Adipocyte (in vitro differentiated cells): ENCODE data around the gene RAD50.
"Not testable (repeated sequence)": the region's sequence is repeated elsewhere in the genome, so short reads cannot be mapped to it uniquely, and the experiment has no call there.

Experiments
- DNase-seq: peaks from one replicate; pipeline ENCODE4 v3.0.0-alpha.2; 2015; ENCODE audit warnings: low read depth
- H3K27me3 ChIP-seq: replicated peaks from 2 replicates; pipeline ENCODE4 v1.7.0; 2013; ENCODE audit warnings: mild to moderate bottlenecking, low read length, moderate library complexity; ENCODE audit not compliant: control insufficient read depth, insufficient read depth
- H3K36me3 ChIP-seq: 2 replicates; pipeline ENCODE4 v1.7.0; 2013; ENCODE audit warnings: low read length, mild to moderate bottlenecking, moderate library complexity; ENCODE audit not compliant: control insufficient read depth, insufficient read depth, severe bottlenecking
- H3K4me1 ChIP-seq: 2 replicates; pipeline ENCODE4 v1.7.0; 2013; ENCODE audit warnings: mild to moderate bottlenecking, low read length, moderate library complexity; ENCODE audit not compliant: control insufficient read depth, insufficient read depth
- H3K4me3 ChIP-seq: 2 replicates; pipeline ENCODE4 v1.7.0; 2013; ENCODE audit warnings: mild to moderate bottlenecking, low read length, moderate library complexity
- H3K9ac ChIP-seq: 2 replicates; pipeline ENCODE4 v1.7.0; 2013; ENCODE audit warnings: mild to moderate bottlenecking, low read length, moderate library complexity
- H3K9me3 ChIP-seq: 2 replicates; pipeline ENCODE4 v1.7.0; 2013; ENCODE audit warnings: mild to moderate bottlenecking, low read length, moderate library complexity; ENCODE audit not compliant: control insufficient read depth

RAD50 gene

DNA sequence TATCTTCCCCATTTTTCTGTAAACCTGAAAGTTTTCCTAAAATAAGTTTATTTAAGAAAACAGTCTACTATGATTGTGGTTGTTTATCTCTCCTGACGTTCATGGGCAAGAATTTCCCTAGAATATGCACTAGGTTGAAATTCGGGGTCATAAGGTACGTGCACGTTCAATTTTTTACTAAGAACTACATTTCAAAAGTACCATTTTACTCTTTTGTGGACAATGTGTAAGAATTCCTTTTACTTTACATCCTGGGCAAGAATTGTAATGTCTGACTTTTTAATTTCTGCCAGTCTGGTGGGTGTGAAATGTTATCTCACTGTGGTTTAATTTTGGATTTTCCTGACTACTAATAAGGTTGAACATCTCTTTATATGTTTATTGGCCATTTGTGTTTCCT is 25.8 kb upstream of the RAD50 start:
- Histone ChIP-seq H3K4me1 (peaks cover 4% of the 10 kb centered on the region), H3K36me3 (no peaks in the 10 kb centered on the region), H3K9me3 (no peaks in the 10 kb centered on the region), H3K4me3 (no peak overlapping the region), H3K9ac (no peak overlapping the region), H3K27me3 (peaks cover 7% of the 10 kb centered on the region)
- DNase-seq = no peak

DNA sequence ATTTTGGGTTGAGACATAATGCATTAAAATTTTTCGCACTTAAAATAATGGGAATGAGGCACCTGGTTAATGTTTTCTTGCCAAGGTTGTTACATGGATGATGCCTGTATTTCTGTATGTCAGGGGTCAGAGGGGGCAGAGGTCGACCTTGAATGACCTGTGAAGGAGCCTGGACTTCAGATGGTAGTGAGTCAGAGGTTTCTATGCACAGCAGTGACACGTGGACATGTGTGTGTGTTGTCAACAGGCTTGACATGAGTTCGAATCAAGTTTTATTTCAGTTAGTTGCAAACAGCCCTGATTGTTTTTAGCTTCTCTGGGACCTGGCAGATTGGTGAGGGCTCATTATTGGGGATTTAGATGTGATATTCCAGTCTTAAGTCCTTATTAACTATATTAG is 17.1 kb upstream of the RAD50 start:
- Histone ChIP-seq H3K9ac (no peak overlapping the region), H3K9me3 (no peaks in the 10 kb centered on the region), H3K4me3 (no peak overlapping the region), H3K4me1 (no peaks in the 10 kb centered on the region), H3K27me3 (peaks cover 12% of the 10 kb centered on the region), H3K36me3 (no peaks in the 10 kb centered on the region)
- no peak for DNase-seq

DNA sequence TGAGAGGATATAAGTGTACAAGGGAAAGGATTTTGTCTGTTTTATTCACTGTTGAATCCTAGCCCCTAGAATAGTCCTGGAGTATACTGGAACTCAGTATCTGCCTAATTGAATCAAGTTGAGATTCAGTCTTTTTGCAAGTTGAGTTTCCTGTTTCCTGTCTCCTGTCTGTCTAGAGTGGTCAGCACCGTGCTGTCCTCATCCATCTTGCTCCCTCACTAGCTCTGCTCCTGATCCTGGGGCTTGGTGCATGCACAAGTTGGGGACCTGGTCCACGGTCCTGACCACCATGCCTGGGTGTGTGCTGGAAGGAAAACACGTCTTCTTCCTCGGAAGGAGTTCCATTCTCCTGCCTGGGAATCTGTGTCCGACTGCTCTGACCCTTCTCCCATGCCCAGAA is 16.6 kb upstream of the RAD50 start:
- H3K27me3 ChIP-seq = peaks cover 12% of the 10 kb centered on the region
- H3K9ac ChIP-seq = no peak overlapping the region
- H3K4me1 ChIP-seq = no peaks in the 10 kb centered on the region
- no peak overlapping the region for H3K4me3 ChIP-seq
- H3K9me3 ChIP-seq = no peaks in the 10 kb centered on the region
- H3K36me3 ChIP-seq = no peaks in the 10 kb centered on the region
- no peak for DNase-seq

GRCh38 chr5:132540764-132541163 is 16.0 kb upstream of the RAD50 start:
- no peak for DNase-seq
- H3K9ac ChIP-seq = no peak overlapping the region
- H3K36me3 ChIP-seq = no peaks in the 10 kb centered on the region
- H3K4me1 ChIP-seq = no peaks in the 10 kb centered on the region
- H3K9me3 ChIP-seq = no peaks in the 10 kb centered on the region
- H3K27me3 ChIP-seq = peaks cover 7% of the 10 kb centered on the region
- H3K4me3 ChIP-seq = no peak overlapping the region

DNA sequence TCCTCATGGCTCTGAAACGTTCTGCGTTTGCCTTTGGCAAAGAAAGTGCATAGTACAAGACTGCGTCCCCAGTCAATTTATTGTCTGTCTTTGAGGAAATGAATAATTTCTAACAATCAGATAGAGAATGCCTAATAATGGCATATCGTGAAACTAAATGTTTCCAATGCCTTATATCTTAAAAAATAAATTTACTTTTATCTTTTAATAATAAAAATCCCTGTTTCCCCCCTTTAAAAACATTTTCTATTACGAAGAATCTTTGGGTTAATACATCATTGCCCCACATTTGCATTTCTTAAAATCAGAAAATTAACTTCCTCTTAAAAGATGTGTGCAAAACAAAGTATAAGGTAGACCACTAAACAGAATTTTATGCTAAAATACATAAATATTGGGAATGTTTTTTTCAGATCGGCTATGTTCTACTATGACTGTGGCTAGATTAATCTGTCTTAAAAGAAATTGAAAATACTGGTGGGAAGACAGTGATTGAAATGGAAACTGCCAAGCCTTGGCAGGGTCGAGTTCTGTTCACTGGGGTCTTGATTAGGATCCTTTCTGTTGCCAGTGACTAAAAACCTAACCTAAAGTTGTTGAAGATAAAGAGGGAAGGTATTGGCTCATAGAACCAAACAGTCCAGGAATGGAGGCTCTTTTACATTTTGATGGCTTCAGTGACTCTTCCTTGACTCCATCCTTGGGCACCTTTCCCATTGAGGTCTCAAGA is 13.1 kb upstream of the RAD50 start, which contains the start of gene IL5:
Gene IL5 (minus strand): TSS at position 51 of the 730 bp plus-strand sequence. CDS start 44 bp downstream, at position 7.
- Histone ChIP-seq H3K36me3 (no peaks in the 10 kb centered on the region), H3K4me3 (no peak within 1 kb of the TSS), H3K9me3 (no peaks in the 10 kb centered on the region), H3K9ac (no peak within 1 kb of the TSS), H3K27me3 (no peaks in the 10 kb centered on the region), H3K4me1 (no peaks in the 10 kb centered on the region)
- no peak for DNase-seq

DNA sequence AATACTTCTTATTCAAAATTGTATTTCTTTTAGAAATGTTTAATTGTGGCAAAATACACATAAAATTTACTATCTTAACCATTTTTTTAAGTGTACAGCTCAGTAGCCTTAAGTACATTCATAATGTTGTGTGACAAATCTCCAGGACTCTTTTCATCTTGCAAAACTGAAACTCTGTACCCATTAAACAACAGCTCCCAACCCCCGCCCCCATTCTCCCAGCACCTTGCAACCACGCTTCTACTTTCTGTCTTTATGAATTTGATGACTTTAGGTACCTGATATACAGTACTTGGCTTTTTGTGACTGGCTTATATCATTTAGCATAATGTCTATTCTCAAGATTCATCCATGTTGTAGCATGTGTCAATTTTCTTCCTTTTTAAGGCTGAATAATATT is 10.7 kb upstream of the RAD50 start:
- Histone ChIP-seq H3K27me3 (no peaks in the 10 kb centered on the region), H3K36me3 (no peaks in the 10 kb centered on the region), H3K4me3 (no peak overlapping the region), H3K4me1 (no peaks in the 10 kb centered on the region), H3K9me3 (no peaks in the 10 kb centered on the region), H3K9ac (no peak overlapping the region)
- DNase-seq = no peak

DNA sequence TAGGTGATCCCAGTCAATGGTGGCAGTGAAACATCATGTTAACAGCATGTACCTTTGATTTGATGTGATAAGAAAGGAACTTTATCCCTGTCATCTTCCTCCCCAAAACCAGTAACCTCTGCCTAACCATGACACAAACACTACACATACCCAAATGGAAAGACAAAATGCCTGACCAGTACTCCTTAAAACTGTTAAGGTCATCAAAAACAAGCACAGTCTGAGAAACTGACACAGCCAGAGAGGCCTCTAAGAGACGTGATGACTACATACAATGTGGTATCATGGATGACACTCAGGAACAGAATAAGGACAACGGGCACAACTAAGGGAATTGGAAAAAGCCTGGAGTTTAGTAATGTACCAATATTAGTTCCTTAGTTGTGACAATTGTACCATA is 9.5 kb upstream of the RAD50 start:
- no peaks in the 10 kb centered on the region for H3K9me3 ChIP-seq

DNA sequence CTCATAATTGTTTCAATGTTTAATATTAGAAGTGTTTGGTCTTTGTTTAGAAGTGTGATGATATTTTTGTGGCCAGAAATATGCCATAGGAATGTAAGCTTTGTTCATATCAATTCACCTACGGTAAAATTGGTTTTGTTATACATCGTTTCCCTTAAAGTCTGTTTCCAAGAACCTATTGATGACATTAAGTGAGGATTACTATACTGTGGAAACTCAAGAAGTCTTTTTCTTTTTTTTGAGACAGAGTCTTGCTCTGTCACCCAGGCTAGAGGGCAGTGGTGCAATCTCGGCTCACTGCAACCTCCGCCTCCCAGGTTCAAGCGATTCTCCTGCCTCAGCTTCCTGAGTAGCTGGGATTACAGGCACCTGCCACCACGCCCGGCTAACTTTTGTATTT is 7.9 kb upstream of the RAD50 start:
- H3K9ac ChIP-seq, H3K27me3 ChIP-seq, H3K36me3 ChIP-seq, H3K9me3 ChIP-seq, DNase-seq, H3K4me3 ChIP-seq, H3K4me1 ChIP-seq: not testable (repeated sequence)

More for the DNA sequence above, 9.5 kb upstream of the RAD50 start:
- no peak for DNase-seq
- H3K27me3 ChIP-seq = no peaks in the 10 kb centered on the region
- H3K4me1 ChIP-seq = no peaks in the 10 kb centered on the region
- H3K4me3 ChIP-seq = no peak overlapping the region
- no peak overlapping the region for H3K9ac ChIP-seq
- no peaks in the 10 kb centered on the region for H3K36me3 ChIP-seq

GRCh38 chr5:132549576-132549975 is 7.2 kb upstream of the RAD50 start:
- Histone ChIP-seq H3K36me3 (no peaks in the 10 kb centered on the region), H3K9me3 (no peaks in the 10 kb centered on the region), H3K27me3 (no peaks in the 10 kb centered on the region), H3K4me1 (no peaks in the 10 kb centered on the region), H3K9ac (no peak overlapping the region), H3K4me3 (no peak overlapping the region)
- no peak for DNase-seq

DNA sequence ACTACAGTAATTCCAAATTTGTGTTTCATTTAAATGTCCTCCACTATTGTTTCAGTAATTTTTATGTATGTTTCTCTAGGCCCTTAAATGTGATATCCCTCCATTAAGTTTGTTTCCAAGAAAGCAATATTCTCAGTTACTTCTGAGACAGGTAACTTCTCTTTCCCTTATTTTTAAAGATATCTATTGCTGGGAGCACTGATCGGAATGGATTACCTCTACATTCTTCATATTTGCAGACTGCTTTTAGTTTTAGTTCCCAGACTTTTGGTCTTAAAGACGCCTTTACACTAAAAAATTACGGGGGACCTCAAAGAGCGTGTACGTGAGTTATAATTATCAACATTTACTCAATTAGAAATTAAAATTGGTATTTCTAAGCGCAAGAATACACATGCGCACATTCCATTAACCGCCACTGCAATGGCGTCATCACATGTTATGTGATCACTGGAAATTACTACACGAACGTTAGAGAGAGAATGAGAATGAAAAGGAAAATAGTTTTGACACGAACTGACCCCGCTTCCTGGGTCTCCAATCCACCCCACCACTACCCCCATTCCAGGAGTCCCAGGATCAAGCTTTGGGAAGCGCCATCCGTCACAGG is 519 bp upstream of the RAD50 start:
- Histone ChIP-seq H3K9ac (peak overlapping the region; percentile 92), H3K36me3 (peaks cover 20% of the 10 kb centered on the region), H3K27me3 (no peaks in the 10 kb centered on the region), H3K4me1 (peaks cover 18% of the 10 kb centered on the region), H3K9me3 (no peaks in the 10 kb centered on the region), H3K4me3 (peak overlapping the region; percentile 94)
- DNase-seq = no peak

DNA sequence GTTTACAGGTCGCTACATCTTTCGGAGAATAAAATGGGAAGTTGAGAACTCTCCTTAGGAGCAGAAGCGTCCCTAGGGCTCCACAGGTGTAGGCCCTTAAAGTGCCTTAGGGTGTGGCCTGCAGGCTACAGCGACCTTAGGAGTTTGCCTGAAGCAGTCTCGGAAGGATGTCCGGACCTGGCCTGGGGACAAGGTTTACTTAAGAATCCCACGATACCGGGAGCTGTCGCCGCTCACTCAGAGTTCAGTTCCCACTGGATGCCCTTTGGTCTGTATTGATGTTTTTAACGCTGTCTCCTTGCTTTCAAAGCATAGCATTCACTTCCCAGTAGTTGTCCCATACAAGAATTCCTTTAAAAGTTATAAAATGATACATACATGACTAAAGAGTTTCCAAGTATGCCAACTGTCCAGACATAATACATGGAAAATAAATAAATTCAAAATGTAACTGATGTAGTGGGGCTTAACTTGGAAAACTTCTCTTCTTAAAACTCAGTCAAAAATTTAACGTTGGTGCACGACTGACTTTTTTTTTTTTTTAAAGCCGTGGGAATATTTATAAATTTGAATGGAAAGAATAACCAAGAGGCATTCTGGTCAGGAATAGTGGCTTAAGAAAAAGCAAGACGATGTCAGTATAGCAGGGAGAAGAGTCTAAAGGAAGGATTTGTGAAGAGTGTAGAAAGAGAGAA is 848 bp downstream of the RAD50 start:
- peak overlapping the region; percentile 92 for H3K9ac ChIP-seq
- peaks cover 18% of the 10 kb centered on the region for H3K4me1 ChIP-seq
- H3K9me3 ChIP-seq = no peaks in the 10 kb centered on the region
- H3K36me3 ChIP-seq = peaks cover 33% of the 10 kb centered on the region
- H3K27me3 ChIP-seq = no peaks in the 10 kb centered on the region
- DNase-seq = peak; percentile 54
- peak overlapping the region; percentile 94 for H3K4me3 ChIP-seq
